NCI-H146 treated with DMSO at 0.1 percent for 48 hours (cell line): ENCODE measurements around the gene GABBR2.
A peak's percentile ranks its signal among the peaks of the same experiment; 100 is the strongest.
"Not testable (repeated sequence)": the region's sequence is repeated elsewhere in the genome, so short reads cannot be mapped to it uniquely, and the experiment has no call there.

ENCODE experiments used
- DNase-seq: peaks from one replicate; lab custom pipeline; 2025; ENCODE audit not compliant: unreplicated experiment; lab: John Stamatoyannopoulos, UW

Gene GABBR2

GRCh38 chr9:98276907-98277469 lies 431.7 kb downstream of the GABBR2 start:
- no peak for DNase-seq

GRCh38 chr9:98275159-98275558 lies 433.6 kb downstream of the GABBR2 start:
- no peak for DNase-seq

- DNase-seq = no peak
These were observed 436.7 kb downstream of the GABBR2 start for GRCh38 chr9:98272083-98272482.

GRCh38 chr9:98271479-98271878 lies 437.3 kb downstream of the GABBR2 start:
- no peak for DNase-seq

- DNase-seq = not testable (repeated sequence)
These were observed 438.5 kb downstream of the GABBR2 start for GRCh38 chr9:98270284-98270683.

GRCh38 chr9:98269652-98270051 lies 439.1 kb downstream of the GABBR2 start:
- DNase-seq = not testable (repeated sequence)

- not testable (repeated sequence) for DNase-seq
These were observed 441.2 kb downstream of the GABBR2 start for GRCh38 chr9:98267556-98267955.

- no peak for DNase-seq
These were observed 444.2 kb downstream of the GABBR2 start for GRCh38 chr9:98264516-98264915.

- DNase-seq = peak; percentile 24
These were observed 445.0 kb downstream of the GABBR2 start for GRCh38 chr9:98263482-98264357.

- DNase-seq = no peak
These were observed 445.7 kb downstream of the GABBR2 start for GRCh38 chr9:98263080-98263479.

GRCh38 chr9:98262056-98262455 lies 446.7 kb downstream of the GABBR2 start:
- no peak for DNase-seq

- DNase-seq = no peak
These were observed 448.1 kb downstream of the GABBR2 start for GRCh38 chr9:98260635-98261034.

- DNase-seq = no peak
These were observed 448.9 kb downstream of the GABBR2 start for GRCh38 chr9:98259791-98260190.

GRCh38 chr9:98256756-98257155 lies 452.0 kb downstream of the GABBR2 start:
- DNase-seq = no peak

GRCh38 chr9:98255578-98256296 lies 453.0 kb downstream of the GABBR2 start, which contains the start of gene TBC1D2:
TBC1D2 (minus strand) TSS chr9:98255649; CDS start chr9:98255541, 108 bp downstream.
- DNase-seq = peak; percentile 78

- DNase-seq = no peak
These were observed 453.6 kb downstream of the GABBR2 start for GRCh38 chr9:98255061-98255577.

- no peak for DNase-seq
These were observed 454.3 kb downstream of the GABBR2 start for GRCh38 chr9:98254228-98255060.

GRCh38 chr9:98253565-98253964 lies 455.2 kb downstream of the GABBR2 start:
- no peak for DNase-seq

GRCh38 chr9:98251551-98251950 lies 457.2 kb downstream of the GABBR2 start:
- no peak for DNase-seq

GRCh38 chr9:98249771-98250170 lies 459.0 kb downstream of the GABBR2 start:
- no peak for DNase-seq
